GM21786 (cell line): ENCODE data around the gene IL15.
A peak's percentile ranks its signal among the peaks of the same experiment; 100 is the strongest.
"Not testable (repeated sequence)": the region's sequence is repeated elsewhere in the genome, so short reads cannot be mapped to it uniquely, and the experiment has no call there.

Experiments
- ATAC-seq: cut with Tn5 transposase; IDR thresholded peaks from one replicate; pipeline ENCODE4 v1.9.1; 2021; ENCODE audit not compliant: unreplicated experiment

IL15 gene

DNA sequence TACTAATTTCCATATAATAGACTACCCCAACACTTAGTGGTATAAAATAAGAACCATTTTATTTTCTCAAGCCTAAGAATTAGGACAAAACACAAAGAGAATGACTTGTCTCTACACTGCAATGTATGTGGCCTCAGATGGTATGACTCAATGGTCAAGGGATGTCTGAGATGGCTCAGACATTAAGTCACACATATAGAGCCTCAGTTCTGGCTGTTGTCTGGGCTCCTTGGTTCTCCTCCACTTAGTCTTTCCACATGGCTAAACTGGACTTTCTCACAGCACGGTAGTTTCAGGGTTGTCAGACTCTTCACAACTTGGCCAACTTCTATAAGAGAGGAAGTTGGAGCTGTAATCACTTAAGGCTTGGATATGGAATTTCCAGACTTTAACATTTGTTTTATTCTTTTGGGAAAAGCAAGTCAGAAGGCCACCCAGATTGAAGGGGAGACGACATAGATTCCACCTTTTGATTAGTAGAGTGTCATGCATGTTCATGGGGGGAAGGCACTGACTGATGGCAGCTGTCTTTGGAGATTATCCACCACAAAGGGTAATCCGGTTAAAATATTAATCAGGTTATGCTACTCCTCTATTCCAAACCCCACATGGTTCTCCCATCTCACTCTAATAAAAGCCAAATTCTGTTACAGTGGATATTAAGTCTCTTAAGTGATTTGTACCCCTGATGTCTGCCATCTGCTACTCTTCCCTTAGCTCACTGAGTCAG, 9.4 kb downstream of the IL15 start:
- no peak for ATAC-seq

GRCh38 chr4:141646969-141647368, 10.6 kb downstream of the IL15 start:
- ATAC-seq: no peak

GRCh38 chr4:141647966-141648365, 11.6 kb downstream of the IL15 start:
- no peak for ATAC-seq

DNA sequence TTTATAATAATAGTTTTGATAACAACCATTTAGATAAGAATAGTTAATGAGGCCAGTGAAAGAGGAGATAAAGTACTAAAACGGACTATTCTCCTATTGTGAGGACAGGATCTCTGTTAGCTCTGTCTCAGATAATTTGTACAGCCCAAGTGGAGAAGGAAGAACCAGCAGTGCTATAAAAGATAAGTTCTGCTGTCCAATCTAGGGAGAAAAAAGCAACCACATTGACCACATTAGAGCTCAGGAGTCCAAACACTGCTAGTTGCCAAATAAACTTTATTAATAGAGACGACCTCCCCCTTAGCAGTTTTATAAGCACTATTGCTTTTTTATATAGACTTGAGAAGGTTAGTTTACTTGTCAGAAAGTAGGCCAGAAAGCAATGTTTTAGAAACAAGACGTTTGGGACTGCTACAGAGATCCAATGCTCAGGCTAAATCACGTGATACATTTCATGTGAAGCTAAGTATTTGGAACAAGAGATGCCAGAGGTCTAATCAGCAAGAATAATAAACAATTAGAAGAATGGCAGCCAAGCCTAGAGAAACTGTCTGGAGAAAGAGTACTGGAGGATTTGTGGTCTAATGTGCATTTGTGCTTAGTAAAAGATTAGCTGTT, 15.9 kb downstream of the IL15 start:
- ATAC-seq: no peak

GRCh38 chr4:141654098-141654497, 17.7 kb downstream of the IL15 start:
- ATAC-seq: no peak

- no peak for ATAC-seq
These were observed 19.6 kb downstream of the IL15 start for GRCh38 chr4:141656031-141656430.

DNA sequence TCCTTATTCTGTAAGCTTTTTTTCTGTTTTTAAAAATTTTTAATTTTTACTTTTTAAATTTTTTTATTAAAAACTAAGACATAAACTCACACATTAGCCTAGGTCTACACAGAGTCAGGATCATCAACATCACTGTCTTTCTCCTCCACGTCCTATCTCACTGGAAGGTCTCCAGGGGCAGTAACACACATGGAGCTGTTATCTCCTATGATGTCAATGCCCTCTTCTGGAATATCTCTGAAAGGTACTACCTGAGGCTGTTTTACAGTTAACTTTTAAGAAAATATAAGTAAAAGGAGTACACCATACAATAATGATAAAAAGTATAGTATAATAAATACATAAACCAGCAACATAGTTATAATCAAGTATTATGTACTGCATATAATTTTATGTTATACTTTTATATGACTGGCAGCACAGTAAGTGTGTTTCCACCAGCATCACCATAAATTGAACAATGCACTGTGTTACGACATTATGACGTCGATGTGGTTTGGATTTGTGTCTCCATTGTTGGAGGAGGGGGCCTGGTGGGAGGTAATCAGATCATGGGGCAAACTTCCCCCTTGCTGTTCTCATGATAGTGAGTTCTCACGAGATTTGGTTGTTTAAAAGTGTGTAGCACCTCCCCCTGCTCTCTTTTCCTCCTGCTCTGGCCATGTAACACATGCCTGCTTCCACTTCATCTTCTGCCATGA, 21.3 kb downstream of the IL15 start:
- peak; percentile 13 for ATAC-seq

- ATAC-seq: peak; percentile 47
These were observed 21.9 kb downstream of the IL15 start for GRCh38 chr4:141658309-141658708.

DNA sequence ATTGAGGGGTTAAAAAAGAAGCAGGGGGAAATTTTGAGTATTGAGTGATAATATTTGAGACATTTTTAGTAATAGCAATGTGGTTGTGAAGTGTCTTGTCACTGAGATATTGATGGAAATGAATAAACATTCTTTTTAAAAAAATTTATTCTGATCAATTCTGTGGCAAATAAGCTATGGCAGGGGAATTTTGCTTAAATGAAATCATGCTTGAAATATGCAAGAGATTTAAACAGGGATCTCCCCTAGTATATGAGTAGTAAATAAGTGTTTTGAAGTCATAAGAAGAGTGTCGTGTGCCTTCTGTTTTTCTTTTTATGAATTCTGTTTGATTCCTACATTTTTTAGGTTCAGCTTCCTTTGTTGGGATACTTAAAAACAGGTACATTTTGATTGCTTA, 23.2 kb downstream of the IL15 start:
- peak; percentile 42 for ATAC-seq

DNA sequence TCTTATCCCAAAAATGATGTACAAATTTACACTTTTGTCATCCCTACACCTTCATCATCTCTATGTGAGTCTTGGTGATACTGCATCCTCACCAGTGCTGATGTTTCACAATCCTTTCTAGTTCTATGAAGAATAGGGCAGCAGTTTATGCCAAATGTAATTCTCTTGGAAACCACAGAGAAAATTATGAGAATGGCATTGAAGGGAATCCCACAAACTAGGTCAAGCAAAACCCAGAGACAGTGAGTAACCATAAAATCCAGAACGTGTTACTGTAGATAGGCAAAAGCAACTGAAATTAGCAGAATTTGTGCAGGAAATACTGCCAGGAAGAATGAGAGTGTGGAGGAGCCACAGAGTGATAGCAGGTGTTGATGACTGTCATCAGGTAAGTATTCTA, 24.5 kb downstream of the IL15 start:
- no peak for ATAC-seq

DNA sequence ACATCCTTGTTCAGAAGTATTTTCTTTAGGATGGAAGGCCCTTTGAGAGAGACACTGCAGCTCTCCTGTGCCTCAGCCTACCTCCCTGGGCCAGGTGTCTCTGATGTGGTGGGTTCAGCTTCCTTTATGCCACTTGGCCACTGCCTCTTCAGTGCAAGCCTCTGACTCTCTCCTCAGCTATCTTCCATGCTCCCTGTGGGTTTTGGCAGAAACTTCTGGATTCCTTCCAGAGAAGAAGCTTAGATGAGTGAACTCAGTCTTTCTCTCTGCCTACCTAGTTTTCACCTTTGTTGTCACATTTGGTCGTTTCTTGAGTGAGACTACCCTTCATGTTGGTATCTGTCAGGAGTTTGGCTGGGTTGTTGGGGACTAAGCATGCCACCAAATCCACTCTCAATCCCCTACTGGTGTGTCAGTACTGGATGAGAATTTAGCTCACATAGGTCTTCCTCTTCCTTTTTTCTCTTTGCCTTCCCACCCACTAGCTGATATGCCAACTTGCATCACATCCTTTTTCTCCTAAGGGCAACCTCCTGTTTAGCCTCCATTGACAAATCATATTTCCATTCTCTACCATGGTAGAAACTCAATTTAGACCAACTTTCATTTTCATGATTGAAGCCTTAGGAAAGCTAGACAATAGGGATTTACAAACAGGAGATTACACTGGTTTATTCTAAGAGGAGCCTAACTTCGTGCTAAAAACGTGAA, 32.0 kb downstream of the IL15 start:
- no peak for ATAC-seq

DNA sequence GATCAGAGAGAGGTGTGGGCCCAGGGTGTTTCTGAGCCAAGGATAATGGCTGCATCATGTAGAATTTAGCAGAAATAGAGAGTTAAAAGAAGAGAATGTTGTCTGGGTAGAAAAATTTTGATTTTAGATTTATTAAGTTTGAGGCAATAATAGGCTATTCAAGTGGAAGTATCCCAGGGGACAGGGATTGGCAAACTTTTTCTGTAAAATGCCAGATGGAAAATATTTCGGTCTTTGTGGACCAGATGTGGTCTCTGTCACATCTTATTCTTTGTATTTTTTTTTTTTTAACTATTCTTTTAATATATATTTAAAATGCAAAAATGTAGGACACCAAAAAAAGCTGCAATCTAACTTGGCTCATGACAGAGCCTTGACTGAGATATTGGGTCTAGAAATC, 33.1 kb downstream of the IL15 start:
- ATAC-seq: no peak

DNA sequence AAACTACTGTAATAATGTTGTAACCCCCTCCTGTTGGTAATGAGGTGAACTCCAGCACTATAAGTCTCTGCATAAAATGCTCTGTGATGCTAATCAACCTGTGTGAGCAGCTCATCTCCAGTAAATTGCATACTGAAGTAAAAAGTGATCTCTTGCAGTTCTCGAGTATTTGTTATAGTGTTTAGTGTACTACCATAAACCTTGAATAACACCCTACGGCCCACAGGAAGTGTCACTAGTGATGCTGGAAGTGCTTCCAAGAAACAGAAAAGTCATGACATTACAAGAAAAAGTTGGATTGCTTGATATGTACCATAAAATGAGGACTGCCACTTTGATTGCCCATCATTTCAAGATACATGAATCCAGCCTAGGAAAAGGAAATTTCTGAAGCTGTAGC, 39.0 kb downstream of the IL15 start:
- no peak for ATAC-seq

GRCh38 chr4:141676087-141676670, 39.8 kb downstream of the IL15 start:
- no peak for ATAC-seq

GRCh38 chr4:141680060-141680459, 43.7 kb downstream of the IL15 start:
- no peak for ATAC-seq

DNA sequence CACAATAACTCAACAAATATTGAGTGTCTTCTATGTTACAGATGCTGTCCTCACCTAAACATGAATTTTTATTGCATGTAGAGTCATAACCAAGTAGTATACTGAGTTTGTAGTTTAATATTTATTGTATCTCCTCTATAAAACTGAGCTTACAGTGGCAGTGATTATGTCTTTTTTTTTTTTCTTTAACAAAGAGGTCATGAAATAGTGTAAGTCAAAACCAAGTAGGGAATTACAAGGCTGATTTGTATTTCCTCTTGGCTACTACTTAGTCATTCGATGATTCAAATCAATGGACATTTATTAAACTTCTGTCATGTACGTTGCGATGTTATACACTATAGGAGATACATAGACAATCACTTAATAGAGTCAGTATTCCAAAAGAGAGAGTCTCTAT, 48.4 kb downstream of the IL15 start:
- ATAC-seq: no peak

- no peak for ATAC-seq
These were observed 49.9 kb downstream of the IL15 start for GRCh38 chr4:141686146-141686775.

- ATAC-seq: no peak
These were observed 50.5 kb downstream of the IL15 start for GRCh38 chr4:141686879-141687278.

DNA sequence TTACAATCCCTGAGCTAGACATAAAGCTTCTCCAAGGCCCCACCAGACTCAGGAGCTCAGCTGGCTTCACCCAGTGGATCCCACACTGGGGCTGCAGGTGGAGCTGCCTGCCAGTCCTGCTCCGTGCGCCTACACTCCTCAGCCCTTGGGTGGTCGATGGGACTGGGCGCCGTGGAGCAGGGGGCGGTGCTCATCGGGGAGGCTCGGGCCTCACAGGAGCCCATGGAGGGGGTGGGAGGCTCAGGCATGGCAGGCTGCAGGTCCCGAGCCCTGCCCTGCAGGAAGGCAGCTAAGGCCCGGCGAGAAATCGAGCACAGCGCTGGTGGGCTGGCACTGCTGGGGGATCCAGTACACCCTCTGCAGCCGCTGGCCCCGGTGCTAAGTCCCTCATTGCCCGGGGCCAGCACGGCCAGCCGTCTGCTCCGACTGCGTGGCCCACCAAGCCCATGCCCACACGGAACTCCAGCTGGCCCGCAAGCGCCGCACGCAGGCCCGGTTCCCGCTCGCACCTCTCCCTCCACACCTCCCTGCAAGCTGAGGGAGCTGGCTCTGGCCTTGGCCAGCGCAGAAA, 53.4 kb downstream of the IL15 start:
- not testable (repeated sequence) for ATAC-seq

- not testable (repeated sequence) for ATAC-seq
These were observed 54.9 kb downstream of the IL15 start for GRCh38 chr4:141691247-141691646.
